ENCODE data around the gene PNPT1.

DNA sequence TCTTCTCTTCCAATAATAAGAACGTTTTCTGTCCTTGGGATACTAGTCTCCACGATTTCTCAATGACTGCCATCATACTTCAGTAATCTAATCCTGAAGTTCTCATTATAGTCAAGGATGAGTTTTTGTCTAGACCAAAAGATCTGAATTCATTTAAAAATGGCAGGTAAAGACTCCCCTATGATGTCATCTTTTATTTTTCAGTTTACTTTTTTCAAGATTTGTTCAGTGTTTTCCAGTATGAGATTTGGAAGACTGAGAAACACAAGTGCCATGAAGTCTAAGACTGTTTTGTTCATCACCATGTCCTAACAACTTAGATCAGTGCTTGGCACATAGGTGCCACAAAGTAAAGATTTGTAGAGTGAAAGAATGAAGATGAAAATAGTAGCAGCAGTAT is 40.4 kb downstream of the PNPT1 start:
- TF ChIP-seq EP300 (IDR thresholded peaks at IDR 0.05; ENCODE audit: borderline replicate concordance): no peak
- no peak for TF ChIP-seq YY1 (IDR thresholded peaks at IDR 0.05; ENCODE audit: low read depth)
- TF ChIP-seq NFIC (IDR thresholded peaks at IDR 0.05): no peak
- no peak for TF ChIP-seq CEBPB (IDR thresholded peaks at IDR 0.05)
- TF ChIP-seq, protein P1, sequence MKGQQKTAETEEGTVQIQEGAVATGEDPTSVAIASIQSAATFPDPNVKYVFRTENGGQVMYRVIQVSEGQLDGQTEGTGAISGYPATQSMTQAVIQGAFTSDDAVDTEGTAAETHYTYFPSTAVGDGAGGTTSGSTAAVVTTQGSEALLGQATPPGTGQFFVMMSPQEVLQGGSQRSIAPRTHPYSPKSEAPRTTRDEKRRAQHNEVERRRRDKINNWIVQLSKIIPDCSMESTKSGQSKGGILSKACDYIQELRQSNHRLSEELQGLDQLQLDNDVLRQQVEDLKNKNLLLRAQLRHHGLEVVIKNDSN (IDR thresholded peaks at IDR 0.05): no peak
- no peak for TF ChIP-seq ZBTB7A (IDR thresholded peaks at IDR 0.05; ENCODE audit: low read depth)
